ENCODE measurements around the gene CLDN3.
"Not testable (repeated sequence)": the region's sequence is repeated elsewhere in the genome, so short reads cannot be mapped to it uniquely, and the experiment has no call there.

CLDN3 gene

DNA sequence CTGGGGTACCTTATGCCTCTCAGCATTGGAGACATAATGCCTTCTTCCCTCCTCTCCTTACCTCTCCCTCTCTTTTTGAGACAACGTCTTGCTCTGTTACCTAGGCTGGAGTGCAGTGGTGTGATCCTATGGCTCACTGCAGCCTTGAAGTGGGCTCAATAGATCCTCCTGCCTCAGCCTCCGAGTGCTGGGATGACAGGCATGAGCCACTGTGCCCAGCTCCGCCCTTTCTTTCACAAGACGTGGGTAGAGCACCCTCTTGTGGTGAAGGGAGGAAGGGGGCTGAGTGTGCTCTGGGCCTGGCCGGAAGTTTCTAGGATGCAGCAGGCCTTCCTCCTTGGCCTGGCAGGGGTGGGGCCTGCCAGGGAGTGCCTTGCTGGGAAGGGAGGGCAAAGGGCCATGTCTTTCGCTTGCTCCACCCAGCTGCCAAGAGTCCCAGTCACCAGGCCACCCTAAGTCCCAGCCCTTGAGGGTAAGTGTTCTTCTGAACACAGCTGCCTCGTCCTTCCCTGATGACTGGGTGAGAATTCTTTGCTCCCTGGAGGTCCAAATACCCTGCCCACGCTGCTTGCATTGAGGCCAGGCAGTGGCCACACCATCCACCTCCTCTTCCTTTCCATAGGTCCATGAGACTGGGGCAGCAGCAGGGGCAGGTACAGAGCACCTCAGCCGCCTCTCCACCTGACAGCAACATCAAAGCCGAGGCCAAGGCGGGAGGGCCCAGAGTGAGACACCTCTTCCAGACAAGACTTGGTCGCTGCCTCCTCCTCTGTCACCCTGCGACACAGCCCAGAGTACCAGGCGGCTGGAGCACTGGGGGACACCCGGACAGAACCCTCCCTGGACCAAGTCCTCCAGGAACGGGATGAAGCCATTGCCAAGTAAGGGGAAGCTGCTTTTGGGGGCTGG, 35.2 kb downstream of the CLDN3 start:
- no peak for TF ChIP-seq ZNF274 (IDR thresholded peaks at IDR 0.05; ENCODE audit: low read depth, low read length)

GRCh38 chr7:73732397-73732796, 37.7 kb downstream of the CLDN3 start:
- no peak overlapping the region for H3K4me3 ChIP-seq (ENCODE audit: low read length)
- TF ChIP-seq ZNF274 (IDR thresholded peaks at IDR 0.05; ENCODE audit: low read depth, low read length) = no peak

More for the DNA sequence above, 35.2 kb downstream of the CLDN3 start:
- no peak overlapping the region for H3K4me3 ChIP-seq (ENCODE audit: low read length)

DNA sequence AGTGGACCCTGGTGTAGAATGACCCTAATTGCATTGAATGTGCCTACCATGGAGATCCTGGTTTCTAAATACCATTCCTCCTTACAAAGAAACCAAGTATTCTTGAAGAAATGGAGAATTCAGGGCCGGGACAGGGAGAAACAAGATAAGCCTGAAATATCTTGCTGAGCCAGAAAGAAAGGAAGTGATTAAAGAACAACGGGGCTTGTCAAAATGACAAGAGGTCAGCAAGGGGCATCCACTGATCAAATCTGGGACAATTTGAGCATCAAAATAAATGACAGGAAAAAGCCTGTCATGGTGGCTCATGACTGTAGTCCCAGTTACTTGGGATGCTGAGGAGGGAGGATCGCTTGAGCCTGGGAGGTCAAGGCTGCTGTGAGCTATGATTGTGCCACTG, 39.6 kb downstream of the CLDN3 start:
- H3K4me3 ChIP-seq (ENCODE audit: low read length) = no peak overlapping the region
- no peak for TF ChIP-seq ZNF274 (IDR thresholded peaks at IDR 0.05; ENCODE audit: low read depth, low read length)

- H3K4me3 ChIP-seq (ENCODE audit: low read length) = no peak overlapping the region
- no peak for TF ChIP-seq ZNF274 (IDR thresholded peaks at IDR 0.05; ENCODE audit: low read depth, low read length)
Observed at GRCh38 chr7:73728551-73728950, 41.5 kb downstream of the CLDN3 start.

GRCh38 chr7:73727952-73728351, 42.1 kb downstream of the CLDN3 start:
- no peak for TF ChIP-seq ZNF274 (IDR thresholded peaks at IDR 0.05; ENCODE audit: low read depth, low read length)
- no peak overlapping the region for H3K4me3 ChIP-seq (ENCODE audit: low read length)

DNA sequence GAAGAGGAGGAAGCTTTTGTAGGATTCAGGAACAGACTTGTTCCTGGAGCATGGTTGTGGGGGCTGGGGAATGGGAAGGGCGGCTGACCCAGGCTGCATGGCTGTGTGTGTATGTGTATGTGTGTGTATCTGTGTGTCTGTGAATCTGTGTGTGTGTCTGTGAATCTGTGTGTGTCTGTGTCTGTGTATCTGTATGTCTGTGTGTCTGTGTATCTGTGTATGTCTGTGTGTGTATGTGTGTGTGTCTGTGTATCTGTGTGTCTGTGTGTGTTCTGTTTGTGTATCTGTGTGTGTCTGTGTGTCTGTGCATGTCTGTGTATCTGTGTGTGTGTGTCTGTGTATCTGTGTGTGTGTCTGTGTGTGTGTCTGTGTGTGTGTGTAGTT, 44.0 kb downstream of the CLDN3 start:
- TF ChIP-seq ZNF274 (IDR thresholded peaks at IDR 0.05; ENCODE audit: low read depth, low read length) = no peak
- H3K4me3 ChIP-seq (ENCODE audit: low read length) = no peak overlapping the region

DNA sequence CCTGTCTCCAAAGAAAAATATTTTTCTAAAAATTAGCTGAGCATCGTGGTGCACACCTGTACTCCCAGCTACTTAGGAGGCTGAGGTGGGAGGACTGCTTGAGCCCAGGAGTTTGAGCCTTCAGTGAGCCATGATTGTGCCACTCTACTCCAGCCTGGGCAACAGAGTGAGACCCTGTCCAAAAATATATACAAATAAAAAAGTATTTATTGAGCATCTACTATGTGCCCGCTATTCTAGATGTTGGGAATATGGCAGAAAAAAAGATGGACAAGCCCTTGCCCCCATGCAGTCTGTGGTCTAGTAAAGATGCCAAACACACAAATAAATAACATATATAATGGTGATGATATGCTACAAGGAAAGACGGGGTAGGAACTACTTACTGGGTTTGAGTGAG, 46.3 kb downstream of the CLDN3 start:
- no peak for TF ChIP-seq ZNF274 (IDR thresholded peaks at IDR 0.05; ENCODE audit: low read depth, low read length)

GRCh38 chr7:73722785-73723184, 47.3 kb downstream of the CLDN3 start:
- no peak overlapping the region for H3K4me3 ChIP-seq (ENCODE audit: low read length)
- TF ChIP-seq ZNF274 (IDR thresholded peaks at IDR 0.05; ENCODE audit: low read depth, low read length) = no peak

More for the DNA sequence above, 46.3 kb downstream of the CLDN3 start:
- H3K4me3 ChIP-seq (ENCODE audit: low read length) = no peak overlapping the region

DNA sequence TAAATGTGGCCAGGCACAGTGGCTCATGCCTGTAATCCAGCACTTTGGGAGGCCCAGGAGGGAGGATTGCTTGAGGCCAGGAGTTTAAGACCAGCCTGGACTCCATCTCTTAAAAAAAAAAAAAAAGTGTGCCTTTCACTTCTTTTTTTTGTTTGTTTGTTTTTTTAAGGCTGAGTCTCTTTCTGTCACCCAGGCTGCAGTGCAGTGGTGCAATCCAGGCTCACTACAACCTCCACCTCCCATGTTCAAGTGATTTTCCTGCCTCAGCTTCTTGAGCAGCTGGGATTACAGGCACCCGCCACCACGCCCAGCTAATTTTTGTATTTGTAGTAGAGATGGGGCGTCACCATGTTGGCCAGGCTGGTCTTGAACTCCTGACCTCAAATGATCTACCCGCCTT, 47.9 kb downstream of the CLDN3 start:
- H3K4me3 ChIP-seq (ENCODE audit: low read length) = not testable (repeated sequence)

GRCh38 chr7:73721377-73721817, 48.7 kb downstream of the CLDN3 start:
- TF ChIP-seq ZNF274 (IDR thresholded peaks at IDR 0.05; ENCODE audit: low read depth, low read length) = no peak
- no peak overlapping the region for H3K4me3 ChIP-seq (ENCODE audit: low read length)

DNA sequence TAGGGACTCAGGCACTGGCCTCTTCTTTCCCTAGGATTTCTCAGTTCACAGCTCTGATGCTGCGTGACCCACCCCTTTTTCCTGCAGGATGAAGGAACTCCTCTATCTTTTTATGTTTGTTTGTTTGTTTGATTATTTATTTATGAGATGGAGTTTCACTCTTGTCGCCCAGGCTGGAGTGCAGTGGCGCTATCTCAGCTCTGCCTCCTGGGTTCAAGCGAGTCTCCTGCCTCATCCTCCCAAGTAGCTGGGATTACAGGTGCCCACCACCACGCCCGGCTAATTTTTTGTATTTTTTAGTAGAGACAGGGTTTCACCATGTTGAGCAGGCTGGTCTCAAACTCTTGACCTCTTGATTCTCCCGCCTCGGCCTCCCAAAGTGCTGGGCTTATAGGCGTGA, 49.6 kb downstream of the CLDN3 start:
- not testable (repeated sequence) for H3K4me3 ChIP-seq (ENCODE audit: low read length)

DNA sequence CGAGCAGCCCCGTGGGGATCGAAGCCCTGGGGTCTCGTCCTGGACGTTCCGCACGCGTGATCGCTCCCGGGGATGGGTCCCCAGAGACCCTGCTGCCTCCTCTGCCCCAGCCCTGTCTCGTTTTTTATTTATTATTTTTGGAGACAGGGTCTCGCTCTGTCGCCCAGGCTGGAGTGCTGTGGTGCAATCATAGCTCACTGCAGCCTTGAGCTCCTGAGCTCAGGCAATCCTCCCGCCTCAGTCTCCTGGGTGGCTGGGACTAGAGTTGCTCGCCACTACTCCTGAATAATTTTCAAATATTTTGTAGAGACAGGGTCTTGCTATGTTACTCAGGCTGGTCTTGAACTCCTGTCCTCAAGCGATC, 50.3 kb downstream of the CLDN3 start:
- H3K4me3 ChIP-seq (ENCODE audit: low read length) = peak overlapping the region; percentile 30; the same call in 1 of the 2 replicates
- TF ChIP-seq ZNF274 (IDR thresholded peaks at IDR 0.05; ENCODE audit: low read depth, low read length) = no peak

Data from GM08714 (cell line).